ENCODE results near the gene IREB2. TPM values are rescaled to one million over a fixed set of nuclear protein-coding genes. Genes with fewer than 3 reads are reported as not detected.

IREB2 gene
- total and polyA plus RNA-seq, 2 experiments from 2014 or later = 23.4 to 34.2 TPM

DNA sequence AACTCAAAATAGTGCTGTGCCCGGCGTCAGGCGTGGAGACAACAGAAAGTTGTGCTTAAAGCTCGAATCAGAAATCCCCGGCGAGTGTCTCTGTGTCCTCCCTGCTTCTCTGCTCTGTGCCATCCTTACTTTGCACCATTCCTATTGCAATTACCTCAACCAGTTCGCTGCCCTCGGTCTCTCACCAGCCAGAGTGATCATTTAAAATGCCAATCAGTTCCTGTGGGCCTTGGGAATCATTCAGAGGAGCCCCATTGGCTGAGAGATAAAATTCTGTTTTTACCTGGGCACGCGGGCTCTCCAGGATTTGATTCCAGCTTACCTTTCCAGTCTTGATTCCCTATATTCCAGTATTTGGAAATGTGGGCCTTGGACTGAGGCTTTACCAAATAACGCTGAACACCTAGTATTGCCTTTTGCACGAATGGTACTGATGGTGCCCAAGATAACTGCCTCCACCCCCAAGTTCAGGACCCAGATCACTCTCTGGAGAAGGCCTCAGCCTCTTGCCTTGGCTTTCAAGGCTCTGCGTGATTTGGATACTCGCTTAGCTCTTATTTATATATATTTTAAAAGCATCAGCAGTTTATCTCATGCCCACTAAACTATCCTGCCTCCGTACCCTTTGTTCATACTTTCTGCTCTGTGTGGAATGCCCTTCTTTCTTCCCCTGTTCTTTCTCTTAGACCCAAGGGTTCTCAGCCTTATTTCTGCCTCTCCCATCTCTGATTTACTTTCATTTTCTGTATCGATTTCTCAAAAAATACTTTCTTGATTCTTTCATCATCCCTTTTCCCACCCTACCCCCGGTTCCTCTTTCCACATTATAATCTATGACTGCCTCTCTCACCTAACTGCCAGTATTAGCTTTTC, 103.1 kb downstream of the IREB2 start:
- H3K36me3 ChIP-seq = peaks cover 35% of the 10 kb centered on the region
- peak overlapping the region; percentile 97 for H3K4me3 ChIP-seq
- no peaks in the 10 kb centered on the region for H3K27me3 ChIP-seq
- H3K27ac ChIP-seq = peak overlapping the region; percentile 97
- TF ChIP-seq, protein P1, sequence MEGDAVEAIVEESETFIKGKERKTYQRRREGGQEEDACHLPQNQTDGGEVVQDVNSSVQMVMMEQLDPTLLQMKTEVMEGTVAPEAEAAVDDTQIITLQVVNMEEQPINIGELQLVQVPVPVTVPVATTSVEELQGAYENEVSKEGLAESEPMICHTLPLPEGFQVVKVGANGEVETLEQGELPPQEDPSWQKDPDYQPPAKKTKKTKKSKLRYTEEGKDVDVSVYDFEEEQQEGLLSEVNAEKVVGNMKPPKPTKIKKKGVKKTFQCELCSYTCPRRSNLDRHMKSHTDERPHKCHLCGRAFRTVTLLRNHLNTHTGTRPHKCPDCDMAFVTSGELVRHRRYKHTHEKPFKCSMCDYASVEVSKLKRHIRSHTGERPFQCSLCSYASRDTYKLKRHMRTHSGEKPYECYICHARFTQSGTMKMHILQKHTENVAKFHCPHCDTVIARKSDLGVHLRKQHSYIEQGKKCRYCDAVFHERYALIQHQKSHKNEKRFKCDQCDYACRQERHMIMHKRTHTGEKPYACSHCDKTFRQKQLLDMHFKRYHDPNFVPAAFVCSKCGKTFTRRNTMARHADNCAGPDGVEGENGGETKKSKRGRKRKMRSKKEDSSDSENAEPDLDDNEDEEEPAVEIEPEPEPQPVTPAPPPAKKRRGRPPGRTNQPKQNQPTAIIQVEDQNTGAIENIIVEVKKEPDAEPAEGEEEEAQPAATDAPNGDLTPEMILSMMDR (IDR thresholded peaks at IDR 0.05; ENCODE audit: low read depth, low read length) = no peak
- H3K9me3 ChIP-seq (ENCODE audit: low read depth) = no peaks in the 10 kb centered on the region
- DNase-seq (ENCODE audit: low read depth in 1 of 2, low spot score in 1 of 2) = peak in 1 of 2 donors; percentile 11
- H3K4me1 ChIP-seq (ENCODE audit: low read depth) = peaks cover 27% of the 10 kb centered on the region

DNA sequence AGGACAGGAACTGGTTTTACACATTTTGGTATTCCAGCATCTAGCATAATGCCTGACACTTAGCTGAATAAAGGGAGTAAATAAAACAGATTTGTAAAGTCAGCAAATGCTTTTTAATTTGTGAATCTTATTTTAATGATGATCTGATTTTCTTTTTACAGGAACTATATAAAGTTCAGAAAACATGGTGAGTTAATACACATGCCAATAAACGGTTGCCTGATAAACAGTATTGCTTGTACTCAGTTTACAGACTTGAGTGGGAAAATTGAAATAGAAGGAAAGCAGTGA, 103.7 kb downstream of the IREB2 start:
- TF ChIP-seq, protein P1 (IDR thresholded peaks at IDR 0.05; ENCODE audit: low read depth, low read length) = no peak
- Histone ChIP-seq H3K4me1 (ENCODE audit: low read depth) (peaks cover 27% of the 10 kb centered on the region), H3K36me3 (peaks cover 41% of the 10 kb centered on the region), H3K27ac (no peak overlapping the region), H3K9me3 (ENCODE audit: low read depth) (no peaks in the 10 kb centered on the region), H3K27me3 (no peaks in the 10 kb centered on the region), H3K4me3 (peak overlapping the region; percentile 97)
- no peak for DNase-seq (ENCODE audit: low read depth in 1 of 2, low spot score in 1 of 2)

DNA sequence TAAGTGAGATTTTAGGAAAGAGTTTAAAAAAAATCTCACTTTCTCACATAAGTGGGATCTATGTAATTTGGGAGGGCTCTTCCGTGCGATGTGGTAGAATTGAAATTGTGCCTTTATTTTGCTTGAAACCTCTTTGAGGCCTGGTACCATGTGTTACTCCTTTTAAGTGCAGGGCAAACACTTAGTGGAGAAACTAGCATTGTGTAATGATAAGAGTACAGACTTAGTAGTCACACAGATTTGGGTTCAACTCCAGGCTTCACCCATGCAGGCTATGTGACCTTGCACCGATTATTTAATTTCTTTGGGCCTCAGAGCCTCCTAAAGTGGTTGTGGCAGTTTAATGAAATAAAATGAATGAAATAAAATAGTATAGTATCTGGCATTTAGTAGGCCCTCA, 104.6 kb downstream of the IREB2 start:
- no peak for DNase-seq (ENCODE audit: low read depth in 1 of 2, low spot score in 1 of 2)
- Histone ChIP-seq H3K4me1 (ENCODE audit: low read depth) (peaks cover 18% of the 10 kb centered on the region), H3K27ac (no peak overlapping the region), H3K36me3 (peaks cover 49% of the 10 kb centered on the region), H3K27me3 (no peaks in the 10 kb centered on the region), H3K4me3 (no peak overlapping the region), H3K9me3 (ENCODE audit: low read depth) (no peaks in the 10 kb centered on the region)
- TF ChIP-seq, protein P1 (IDR thresholded peaks at IDR 0.05; ENCODE audit: low read depth, low read length) = no peak

DNA sequence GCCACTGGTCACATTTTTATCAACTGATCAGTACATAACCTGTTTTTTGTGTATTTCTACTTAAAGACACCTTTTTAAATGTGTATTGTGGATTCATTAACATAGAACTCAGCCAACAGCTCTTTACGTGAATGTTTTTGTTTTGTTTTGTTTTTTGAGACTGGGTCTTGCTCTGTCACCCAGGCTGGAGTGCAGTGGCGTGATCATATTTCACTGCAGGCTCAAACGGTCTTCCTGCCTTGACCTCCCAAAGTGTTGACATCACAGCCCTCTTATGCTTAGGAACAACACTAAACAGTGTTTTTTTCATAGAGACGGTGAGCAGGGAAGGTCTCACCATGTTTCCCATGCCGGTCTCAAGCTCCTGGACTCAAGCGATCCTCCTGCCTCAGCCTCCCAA, 112.2 kb downstream of the IREB2 start:
- no peaks in the 10 kb centered on the region for H3K9me3 ChIP-seq (ENCODE audit: low read depth)
- peaks cover 52% of the 10 kb centered on the region for H3K36me3 ChIP-seq
- H3K4me1 ChIP-seq (ENCODE audit: low read depth) = no peaks in the 10 kb centered on the region
- no peak for DNase-seq (ENCODE audit: low read depth in 1 of 2, low spot score in 1 of 2)
- H3K27me3 ChIP-seq = no peaks in the 10 kb centered on the region
- TF ChIP-seq, protein P1 (IDR thresholded peaks at IDR 0.05; ENCODE audit: low read depth, low read length) = no peak
- H3K27ac ChIP-seq = no peak overlapping the region
- H3K4me3 ChIP-seq = no peak overlapping the region

DNA sequence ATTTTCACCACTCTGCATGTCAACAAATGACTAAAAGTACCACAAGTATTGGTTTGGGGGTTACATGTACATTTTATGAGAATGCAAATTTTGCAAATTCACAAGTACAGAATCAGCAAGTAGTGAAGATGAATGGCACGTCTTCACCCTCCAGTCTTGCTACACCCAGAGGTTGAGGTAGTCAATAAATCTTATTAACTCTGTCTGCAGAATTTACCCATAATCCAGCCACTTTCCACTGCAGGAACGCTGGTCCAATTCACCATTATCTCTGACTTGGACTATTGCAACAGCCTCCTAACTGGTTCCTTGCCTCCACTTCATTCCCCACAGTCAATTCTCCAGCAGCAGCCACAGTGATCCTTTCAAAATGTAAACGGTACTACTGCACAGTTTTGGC, 112.8 kb downstream of the IREB2 start:
- TF ChIP-seq, protein P1 (IDR thresholded peaks at IDR 0.05; ENCODE audit: low read depth, low read length) = no peak
- H3K27me3 ChIP-seq = no peaks in the 10 kb centered on the region
- H3K4me3 ChIP-seq = no peak overlapping the region
- no peaks in the 10 kb centered on the region for H3K9me3 ChIP-seq (ENCODE audit: low read depth)
- H3K4me1 ChIP-seq (ENCODE audit: low read depth) = no peaks in the 10 kb centered on the region
- DNase-seq (ENCODE audit: low read depth in 1 of 2, low spot score in 1 of 2) = no peak
- peaks cover 46% of the 10 kb centered on the region for H3K36me3 ChIP-seq
- no peak overlapping the region for H3K27ac ChIP-seq

Other genes with a start within 250 kb of the IREB2 start
- 0.24 and 1.6 TPM in 2 replicates for gene ACSBG1, start 203.7 kb upstream of the IREB2 start, total RNA-seq
- gene ACSBG1, start 203.7 kb upstream of the IREB2 start, polyA plus RNA-seq = 0.12 and 0.13 TPM in 2 replicates
- gene DNAJA4, start 173.7 kb upstream of the IREB2 start, total RNA-seq = 1.4 and 3.2 TPM in 2 replicates
- gene DNAJA4, start 173.7 kb upstream of the IREB2 start, polyA plus RNA-seq = 3.4 and 4.9 TPM in 2 replicates
- gene SKIC8, start 138.6 kb upstream of the IREB2 start, total RNA-seq = 61.5 and 71.9 TPM in 2 replicates
- 80.8 and 113 TPM in 2 replicates for gene SKIC8, start 138.6 kb upstream of the IREB2 start, polyA plus RNA-seq
- gene CRABP1, start 97.9 kb upstream of the IREB2 start, total RNA-seq = 12.8 and 28.2 TPM in 2 replicates
- gene CRABP1, start 97.9 kb upstream of the IREB2 start, polyA plus RNA-seq = 8.7 and 22.9 TPM in 2 replicates
- gene HYKK, start 69.4 kb downstream of the IREB2 start, total RNA-seq = 6.1 and 9.2 TPM in 2 replicates
- gene HYKK, start 69.4 kb downstream of the IREB2 start, polyA plus RNA-seq = 3.7 and 6.4 TPM in 2 replicates
- 93.7 and 119 TPM in 2 replicates for gene PSMA4, start 102.2 kb downstream of the IREB2 start, total RNA-seq
- 260 and 264 TPM in 2 replicates for gene PSMA4, start 102.2 kb downstream of the IREB2 start, polyA plus RNA-seq
- gene CHRNA5, start 127.3 kb downstream of the IREB2 start, total RNA-seq = 2.3 and 4.0 TPM in 2 replicates
- gene CHRNA5, start 127.3 kb downstream of the IREB2 start, polyA plus RNA-seq = 12.5 and 12.7 TPM in 2 replicates
- 2.9 and 6.9 TPM in 2 replicates for gene CHRNA3, start 182.8 kb downstream of the IREB2 start, total RNA-seq
- 1.7 and 2.8 TPM in 2 replicates for gene CHRNA3, start 182.8 kb downstream of the IREB2 start, polyA plus RNA-seq
- 0.14 and 0.57 TPM in 2 replicates for gene CHRNB4, start 203.0 kb downstream of the IREB2 start, total RNA-seq
- gene CHRNB4, start 203.0 kb downstream of the IREB2 start, polyA plus RNA-seq = 0.67 TPM in 1 of 2 replicates, not detected in the other